Cortex of kidney (tissue), 1 donor: ENCODE data around the gene MRPL40.
A peak's percentile ranks its signal among the peaks of the same experiment; 100 is the strongest.
"Not testable (repeated sequence)": the region's sequence is repeated elsewhere in the genome, so short reads cannot be mapped to it uniquely, and the experiment has no call there.

Source experiments
- DNase-seq: peaks from one replicate; lab custom pipeline; 2025; lab: John Stamatoyannopoulos, UW

The MRPL40 gene

DNA sequence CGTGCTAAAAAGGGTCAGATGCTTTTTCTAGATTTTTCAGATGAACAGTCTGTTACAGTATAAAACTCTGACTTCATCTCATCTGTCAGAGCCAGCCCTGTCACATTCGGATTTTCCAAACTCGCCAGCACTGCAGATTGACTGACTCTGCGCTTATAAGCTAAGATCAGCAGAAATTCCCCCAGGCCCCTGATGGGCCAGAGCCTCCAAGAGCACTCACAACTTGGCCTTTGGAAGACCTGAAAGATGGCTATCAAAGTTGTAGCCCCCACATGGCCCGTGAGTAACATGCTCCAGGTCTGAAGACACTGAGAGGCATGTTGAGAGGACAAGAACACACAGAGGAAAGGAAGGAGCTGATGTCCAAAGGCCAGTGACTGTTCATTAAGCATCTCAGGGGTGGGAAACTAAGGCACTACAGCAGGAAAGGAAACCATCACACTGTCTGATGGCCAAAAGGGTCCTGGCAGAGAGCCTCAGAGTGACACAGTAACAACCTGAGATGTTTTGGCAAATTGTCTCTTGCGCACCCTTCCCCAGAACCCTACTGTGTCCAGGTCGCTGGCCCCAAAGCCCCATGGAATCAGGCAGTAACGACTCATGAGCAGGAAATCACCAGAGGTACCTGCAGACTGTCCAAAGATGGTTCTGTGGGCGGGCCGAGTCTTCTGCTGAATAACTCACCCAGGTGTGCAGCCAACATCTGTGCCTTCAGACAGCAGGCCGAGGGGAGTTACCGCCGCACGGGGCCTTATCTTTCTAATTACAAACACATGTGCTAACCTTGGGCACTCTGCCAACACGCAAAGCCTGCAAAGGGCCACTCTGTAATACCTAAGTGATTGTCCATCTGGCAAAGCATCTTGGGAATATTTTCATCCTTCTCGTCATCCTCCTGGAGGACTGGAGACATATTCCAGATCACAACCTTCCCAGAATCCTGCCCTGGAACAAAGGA, 24.4 kb upstream of the MRPL40 start:
- DNase-seq: no peak

DNA sequence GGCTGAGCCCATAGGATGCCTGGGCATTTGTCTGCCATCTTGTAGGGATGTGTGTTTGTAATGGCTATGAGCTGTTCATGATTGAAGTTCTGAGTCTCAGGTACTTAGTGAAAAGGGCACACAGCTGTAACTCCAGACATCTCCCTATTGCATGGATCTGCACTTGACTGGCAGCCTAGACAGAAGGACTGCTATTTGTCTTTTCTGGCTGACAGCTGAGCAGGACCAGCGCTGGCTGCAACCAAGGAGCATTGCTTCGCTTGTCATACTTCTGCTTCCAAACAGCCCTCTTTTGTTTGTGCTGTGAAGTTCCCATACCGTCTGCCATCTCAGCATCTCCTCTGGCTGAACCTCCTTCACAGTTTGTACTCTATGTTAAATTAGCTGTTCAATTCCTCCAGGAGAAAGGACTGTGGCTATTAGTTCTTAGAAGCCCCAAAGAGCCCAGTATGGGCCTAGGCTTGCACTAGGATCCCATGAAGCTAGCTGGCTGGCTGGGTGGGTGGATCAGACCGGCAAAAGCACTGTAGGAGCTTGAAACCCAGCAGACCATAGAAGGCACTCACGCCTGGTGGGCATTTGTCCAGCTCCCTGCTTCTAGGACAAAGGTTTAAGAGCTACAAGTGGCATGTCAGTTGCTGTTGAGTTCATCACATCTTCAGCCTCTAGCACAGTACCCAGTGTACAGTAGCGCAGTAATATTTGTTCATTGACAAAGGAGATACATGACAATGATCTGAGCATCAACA, 21.2 kb upstream of the MRPL40 start:
- DNase-seq: no peak

DNA sequence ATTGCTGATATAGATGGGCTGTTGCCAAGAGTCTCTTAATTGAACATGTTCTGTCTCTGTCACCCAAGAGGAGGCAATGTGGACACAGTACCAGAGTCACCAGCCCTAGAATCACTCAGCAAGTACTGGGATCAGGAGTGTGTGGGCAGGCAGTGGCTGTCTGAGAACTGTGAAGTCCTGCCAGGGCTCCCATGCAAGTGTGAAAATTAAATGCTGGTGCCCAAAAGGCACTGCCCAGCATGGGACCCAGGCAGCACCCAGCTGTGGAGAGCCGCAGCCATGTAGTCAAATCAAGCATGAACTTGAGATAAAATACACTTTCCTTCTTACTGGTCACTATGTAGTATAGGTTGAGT, 20.7 kb upstream of the MRPL40 start:
- no peak for DNase-seq

DNA sequence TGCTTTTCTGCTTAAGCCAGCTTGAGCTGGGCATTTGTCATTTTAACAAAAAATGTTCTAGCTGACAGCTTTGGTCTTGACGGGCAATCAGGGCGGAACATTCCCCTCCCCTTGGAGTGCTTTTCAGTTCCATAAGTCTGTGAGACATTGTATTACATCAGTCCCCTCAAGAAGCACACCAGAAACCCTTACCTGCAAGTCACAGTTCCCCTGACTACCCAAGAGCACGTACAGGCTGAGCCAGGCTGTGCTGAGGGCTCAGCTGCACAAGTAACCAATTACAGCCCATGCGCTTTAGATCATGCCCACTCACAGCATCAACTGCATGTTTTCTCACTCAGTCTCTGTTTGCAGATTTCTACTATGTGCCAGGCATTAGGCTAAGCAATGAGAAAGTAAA, 19.9 kb upstream of the MRPL40 start:
- DNase-seq: no peak

DNA sequence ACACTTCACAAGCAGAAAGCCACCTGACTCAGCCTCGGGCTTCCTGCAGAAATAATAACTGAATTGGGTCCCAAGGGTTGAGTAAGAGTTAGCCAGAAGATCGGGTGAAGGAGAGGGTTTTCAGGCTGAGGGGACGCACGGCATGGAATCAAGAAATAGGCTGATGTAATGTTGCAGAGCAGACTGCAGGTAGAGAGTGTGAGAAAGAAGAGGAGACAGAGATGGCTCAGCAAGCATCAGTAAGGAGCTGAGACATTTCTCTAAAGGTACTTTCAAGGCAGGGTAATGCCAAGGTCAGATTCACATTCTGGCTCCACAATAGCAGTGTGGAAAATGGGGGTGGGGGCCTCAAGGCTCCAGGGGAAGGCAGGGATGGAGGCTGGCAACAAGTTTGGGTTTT, 19.4 kb upstream of the MRPL40 start:
- no peak for DNase-seq

DNA sequence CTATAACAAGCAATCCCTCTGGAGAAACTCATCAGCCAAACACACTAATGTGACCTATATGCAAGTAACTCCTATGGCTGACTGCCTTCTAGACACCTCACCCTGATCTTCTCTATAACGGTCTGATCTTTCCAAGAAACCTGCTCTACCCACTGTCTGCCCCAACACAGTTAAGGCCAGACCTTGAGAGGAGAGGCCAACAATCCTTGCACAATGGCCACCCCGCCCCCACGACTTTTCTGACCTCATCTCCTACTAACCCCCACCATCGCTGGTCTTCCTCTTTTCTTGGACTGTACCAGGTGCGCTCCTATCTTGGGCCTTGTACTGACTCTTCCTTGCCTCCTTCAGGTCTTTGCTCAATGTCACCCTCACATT, 13.3 kb upstream of the MRPL40 start:
- no peak for DNase-seq

DNA sequence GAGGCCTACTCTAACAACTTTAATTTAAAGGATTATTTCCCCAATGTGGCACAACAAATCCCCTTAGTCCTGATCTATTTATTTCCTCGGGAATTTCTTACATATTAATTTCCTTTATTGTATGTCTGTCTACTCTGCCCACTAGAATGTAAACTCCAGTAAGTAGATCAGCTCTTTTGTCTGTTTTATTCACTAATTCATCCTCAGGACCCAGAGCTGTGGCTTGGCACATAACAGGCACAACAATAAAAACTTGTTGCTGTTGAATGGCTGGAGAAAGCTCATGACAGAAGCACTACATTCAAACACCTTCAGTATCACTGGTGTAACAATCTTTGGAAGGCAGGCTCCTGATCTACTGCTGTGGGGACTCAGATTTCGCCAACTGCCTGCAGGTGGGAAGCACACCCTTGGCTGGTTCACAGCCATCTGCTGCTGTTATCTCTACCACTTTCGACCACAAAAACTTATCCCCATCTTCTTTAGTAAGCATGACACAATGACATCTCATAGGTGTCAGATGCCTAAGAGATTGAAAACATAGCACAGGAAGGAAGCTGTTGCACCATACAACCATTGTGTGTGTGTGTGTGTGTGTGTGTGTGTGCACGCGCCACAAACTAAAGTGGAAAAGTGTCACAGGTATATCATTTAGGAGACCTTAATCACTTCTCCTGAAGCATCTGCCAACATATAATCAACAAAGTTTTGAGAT, 12.7 kb upstream of the MRPL40 start:
- no peak for DNase-seq

DNA sequence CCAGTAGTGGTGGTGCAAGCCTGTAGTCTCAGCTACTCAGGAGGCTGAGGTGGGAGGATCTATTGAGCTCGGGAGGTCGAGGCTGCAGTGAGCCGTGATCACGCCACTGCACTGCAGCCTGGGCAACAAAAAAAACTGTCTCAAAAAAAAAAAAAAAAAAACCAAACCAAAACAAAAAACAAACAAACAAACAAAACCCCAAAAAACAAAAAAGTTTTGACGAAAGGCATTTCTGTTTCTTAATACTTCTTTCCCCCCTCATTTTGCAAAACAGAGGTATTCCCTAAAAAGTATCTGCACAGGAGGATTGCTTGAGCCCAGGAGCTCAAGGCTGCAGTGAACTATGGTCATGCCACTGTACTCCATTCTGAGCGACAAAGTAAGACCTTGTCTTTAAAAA, 12.0 kb upstream of the MRPL40 start:
- DNase-seq: no peak

DNA sequence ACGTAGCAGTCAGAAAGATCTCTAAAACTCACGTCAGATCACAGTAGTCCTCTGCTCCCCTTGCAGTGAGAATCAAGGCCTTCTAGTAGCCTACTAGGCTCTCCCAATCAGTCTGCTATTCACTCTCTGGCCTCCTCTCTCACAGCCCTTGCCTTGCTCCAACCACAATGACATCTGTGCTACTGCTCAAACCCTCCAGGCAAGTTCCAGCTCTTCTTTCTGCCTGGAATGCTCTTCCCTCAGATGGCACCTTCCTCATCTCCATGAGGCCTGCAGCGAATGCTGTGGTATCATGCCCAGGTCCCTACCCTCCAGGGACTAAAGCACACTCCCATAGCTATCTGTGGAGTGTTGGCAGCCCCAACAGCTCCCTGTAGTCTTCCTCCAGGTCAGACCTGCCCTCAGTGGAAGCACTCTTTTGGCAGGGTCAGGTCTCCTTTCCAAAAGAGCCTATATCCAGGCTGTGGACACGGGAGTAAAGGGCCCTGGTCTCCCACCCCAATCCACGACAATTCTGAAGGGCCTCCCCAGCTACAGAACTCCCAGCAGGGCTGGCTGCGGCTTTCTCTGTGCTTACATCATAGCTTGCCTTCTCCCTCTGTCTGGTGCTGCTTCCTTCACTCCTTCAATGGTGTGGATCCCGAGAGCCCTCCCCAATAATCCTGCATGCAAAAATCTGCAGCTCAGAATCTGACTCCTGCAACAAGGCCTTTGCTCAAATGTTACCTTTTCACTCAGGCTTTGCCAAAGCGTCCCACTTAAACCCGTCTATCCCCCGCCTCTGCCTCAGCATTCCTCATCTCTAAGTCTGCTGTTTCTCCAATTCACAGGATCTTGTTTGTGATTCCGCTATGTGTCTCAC, 9.7 kb upstream of the MRPL40 start:
- DNase-seq: no peak

DNA sequence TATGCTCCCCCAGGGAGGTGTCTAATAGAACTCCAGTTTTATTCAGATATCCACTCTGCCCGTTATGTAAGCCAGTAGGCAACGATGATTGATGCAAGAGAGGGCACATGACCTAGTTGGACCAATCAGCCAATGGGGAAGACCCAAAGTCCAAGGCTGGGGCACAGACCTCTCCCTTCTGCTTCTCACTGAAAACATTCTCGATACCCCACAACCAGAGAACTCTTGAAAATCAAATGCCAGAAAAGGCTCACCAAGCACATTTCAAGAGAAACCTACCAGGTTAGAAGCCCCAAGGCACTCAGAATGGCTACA, 8.2 kb upstream of the MRPL40 start:
- no peak for DNase-seq

DNA sequence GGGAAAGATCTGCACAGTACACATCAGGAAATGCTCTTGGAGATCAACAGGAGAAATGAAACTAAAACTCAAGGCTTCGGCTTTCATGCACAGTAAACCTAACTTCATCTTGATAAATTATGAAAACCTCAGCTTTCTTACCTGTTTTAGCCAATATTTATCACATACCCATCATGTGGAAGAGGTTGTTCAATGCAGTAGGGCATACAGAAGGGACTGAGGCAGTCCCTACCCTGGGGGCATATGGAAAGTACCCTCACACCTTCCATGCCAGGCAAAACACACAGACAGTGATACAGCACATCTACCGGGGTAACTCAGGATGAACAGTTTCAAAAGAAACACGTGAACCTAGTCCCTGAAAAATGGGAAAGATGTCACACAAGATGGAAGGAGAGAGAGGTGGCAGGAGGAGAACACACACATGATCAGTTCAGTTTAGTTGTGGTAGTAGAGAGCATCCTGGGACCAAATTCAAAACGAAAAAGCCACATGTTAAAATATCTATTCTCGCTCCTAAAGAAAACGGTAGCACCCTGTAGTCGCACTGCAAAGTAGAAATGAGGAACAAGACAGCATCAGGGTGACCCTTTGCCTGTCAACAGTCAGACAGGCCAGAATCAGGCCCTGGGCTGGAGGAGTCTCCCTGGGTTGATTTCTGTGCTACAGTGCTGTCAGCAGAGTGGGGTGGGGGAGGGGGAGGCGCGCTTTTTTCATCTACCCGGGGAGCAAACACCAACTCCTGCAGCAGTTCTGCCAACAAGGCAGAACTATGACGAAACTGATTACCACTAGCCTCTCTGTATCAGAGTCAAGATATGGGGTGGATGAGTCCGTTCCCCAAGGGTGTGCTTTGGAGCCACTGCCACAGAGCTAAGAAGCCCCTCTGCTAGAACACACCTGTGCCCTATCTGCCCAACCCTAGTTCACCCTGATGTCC, 2.1 kb upstream of the MRPL40 start:
- no peak for DNase-seq

DNA sequence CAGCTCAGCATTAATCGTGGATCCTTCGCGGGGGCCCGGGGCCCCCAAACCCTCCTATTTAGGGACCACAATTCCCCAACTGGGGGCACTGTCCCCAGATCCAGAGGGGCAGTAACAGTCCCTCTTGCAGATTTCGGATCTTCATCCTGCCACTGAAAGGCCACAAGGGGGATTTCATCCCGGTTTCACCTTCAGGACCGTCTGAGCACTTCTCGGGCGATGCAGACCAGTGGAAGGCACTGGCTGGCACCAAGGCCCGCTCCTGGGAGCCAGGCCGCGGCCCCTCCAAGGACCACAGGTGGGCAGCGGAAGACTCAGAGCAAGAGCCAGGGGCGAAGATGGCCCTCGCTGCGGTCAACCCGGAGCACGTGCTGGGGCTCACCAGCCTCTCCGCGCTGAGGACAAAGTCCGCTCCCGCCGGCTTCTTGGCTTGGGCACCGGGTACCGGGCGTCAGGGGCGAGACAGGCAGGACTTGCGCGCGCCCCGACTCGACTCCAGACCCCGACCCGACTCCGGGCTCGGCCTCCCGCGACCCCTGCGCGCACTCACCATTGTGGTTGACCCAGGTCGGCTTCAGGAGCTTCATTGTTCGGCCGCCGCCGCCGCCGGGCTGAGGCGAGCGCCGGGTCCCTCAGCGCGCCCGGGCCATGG, 1.3 kb upstream of the MRPL40 start:
- peak; percentile 31 for DNase-seq

DNA sequence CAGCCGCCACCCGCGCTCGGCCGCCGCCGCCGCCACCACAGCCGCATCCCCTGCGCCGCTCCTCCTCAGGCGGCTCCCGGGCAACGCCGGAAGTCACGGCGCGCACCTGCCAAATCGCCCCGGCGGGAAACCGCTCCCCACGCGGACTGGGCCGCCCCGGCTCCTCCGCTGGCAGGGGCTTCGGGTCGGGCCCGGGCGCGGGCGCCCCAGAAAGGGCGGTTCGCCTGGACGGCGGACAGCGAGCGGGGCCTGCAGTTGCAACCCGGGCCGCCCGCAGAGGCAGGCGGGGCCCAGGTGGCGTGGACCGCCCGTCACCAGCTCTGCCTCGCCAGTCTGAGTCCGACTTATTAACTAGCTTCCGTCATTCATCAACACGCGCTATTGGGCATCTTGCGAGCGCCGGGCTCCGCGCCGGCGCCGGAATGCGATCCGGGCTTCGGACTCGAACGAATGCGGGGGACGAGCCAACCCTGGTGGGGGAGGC, 654 bp upstream of the MRPL40 start, which contains the start of gene HIRA:
Gene HIRA (minus strand): TSS at position 85 of the 484 bp plus-strand sequence. CDS start 257 bp downstream, outside the sequence.
- DNase-seq: no peak

DNA sequence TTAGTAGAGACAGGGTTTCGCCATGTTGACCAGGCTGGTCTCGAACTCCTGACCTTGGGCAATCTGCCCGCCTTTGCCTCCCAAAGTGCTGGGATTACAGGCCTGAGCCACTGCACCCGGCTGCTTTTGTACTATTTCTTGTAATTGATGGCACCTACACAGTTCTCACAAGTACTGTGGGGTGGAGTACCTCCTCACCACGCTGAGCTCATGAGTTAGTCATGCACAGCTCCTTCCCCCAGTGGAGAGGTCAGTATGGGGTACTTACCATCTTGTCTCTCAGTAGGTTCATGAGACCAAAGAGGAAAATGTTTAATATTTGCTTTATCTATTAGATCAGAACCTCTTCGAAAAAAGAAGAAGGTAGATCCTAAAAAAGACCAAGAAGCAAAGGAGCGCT, 2.1 kb downstream of the MRPL40 start:
- no peak for DNase-seq

DNA sequence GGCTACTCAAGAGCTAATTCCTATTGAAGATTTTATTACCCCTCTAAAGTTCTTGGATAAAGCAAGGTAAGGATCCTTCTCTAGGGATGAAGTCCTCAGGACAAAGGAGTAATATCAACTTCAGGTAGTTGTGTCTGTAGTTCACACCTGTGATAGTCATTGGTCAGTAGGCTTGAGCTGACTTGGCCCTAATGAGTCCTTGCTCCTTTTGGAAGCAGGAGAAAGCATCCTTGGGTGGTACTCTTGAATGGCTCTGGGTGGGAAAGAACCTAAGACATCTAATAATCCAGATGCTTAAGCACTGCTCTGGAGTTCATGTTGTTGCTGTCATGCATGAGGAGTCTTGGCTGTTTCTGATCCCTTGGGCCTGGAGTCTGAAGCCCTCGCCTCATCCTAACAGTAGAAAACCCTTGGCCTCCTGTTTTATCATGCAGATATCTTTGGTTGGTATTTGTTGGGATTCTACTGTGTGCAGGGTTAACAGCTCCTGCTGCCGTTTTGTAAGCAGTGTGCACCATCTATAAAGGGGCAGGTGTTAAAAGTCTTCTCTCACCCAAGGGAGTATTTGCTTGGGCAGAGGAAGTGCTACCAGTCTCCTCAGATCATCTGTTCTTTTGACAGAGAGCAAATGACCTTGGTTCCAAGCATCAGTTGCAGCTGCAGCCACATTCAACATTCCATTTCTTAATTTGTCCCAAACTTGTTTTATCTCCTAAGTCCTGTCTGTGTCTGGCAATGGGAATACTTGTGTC, 2.7 kb downstream of the MRPL40 start:
- DNase-seq: no peak

DNA sequence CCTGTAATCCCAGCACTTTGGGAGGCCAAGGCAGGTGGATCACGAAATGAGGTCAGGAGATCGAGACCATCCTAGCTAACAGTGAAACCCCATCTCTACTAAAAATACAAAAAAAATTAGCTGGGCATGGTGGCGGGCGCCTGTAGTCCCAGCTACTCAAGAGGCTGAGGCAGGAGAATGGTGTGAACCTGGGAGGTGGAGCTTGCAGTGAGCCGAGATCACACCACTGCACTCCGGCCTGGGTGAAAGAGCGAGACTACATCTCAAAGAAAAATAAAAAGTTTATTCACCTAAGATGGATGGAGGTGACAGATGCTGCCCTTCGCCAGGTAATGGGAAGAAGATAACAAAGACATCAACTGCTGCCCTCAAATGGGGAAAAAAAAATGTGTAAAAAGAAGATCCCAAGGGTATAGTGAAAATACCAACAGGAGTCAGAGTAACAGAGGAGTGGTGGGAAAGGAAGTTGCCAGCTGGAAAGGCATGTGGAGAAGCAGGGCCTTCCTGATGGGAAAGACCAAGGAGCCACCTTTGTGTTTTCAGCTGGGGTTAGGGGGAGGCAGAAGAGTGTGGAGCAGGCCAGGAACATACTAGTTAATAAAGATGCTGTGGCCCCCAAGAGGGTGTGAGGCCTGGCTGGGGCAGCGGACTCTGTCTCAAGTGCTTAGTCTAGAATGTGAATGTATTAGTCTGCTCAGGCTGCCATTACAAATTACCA, 4.3 kb downstream of the MRPL40 start:
- not testable (repeated sequence) for DNase-seq

DNA sequence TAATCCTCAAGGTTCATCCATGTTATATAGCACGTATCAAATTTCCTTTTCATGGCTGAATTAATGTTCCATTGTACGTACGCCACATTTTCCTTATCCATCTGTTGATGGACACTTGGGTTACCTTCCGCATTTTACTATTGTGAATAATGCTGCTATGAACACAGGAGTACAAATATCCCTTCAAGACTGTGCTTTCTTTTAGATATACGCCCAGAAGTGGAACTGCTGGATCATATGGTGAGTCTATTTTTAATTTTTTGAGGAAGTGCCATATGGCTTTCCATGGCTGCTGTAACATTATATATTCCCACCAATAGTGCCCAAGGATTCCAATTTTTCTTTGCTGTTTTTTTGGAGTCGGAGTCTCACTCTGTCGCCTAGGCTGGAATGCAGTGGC, 6.0 kb downstream of the MRPL40 start:
- no peak for DNase-seq

DNA sequence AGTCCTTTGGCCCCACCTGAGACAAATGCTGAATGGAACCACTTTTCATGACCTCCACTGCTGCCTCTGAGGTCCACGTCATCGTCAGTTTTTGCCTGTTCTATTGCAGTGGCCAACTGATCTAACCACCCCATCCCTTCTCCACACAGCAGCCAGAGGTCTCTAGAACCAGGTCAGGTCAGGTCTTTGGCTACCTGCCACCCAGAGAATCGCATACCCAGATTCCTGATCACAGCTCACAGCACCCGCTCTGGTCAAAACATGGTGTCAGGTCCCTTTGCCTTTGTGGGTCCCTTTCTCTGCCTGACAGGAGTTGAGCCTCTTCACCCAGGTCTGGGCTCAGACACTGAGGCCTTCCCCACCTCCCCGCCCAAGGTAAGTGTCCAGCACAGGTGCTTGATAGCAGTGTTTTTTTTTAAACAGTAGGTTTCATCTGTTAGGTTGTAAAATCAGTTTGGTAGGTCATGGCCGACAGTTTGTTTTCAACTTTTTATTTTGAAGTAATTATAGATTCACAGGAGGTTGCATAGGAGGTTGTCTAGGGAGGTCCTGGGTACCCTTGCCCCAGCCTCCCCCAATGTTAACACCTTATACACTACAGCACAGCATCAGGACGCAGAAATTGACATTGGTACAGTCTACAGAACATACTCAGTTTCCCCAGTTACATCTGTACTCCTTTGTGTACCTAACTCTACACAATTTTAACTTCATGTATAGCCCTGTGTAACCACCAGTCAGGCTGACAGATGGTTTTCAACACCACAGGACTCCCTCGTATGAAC, 8.3 kb downstream of the MRPL40 start:
- no peak for DNase-seq
